Inferior parietal cortex (tissue), 1 donor: ENCODE data around the gene LGR4.
A peak's percentile ranks its signal among the peaks of the same experiment; 100 is the strongest.

Experiments used
- DNase-seq: peaks from one replicate; pipeline ENCODE4 v3.0.0-alpha.2; 2016; ENCODE audit errors: extremely low spot score

LGR4 gene

DNA sequence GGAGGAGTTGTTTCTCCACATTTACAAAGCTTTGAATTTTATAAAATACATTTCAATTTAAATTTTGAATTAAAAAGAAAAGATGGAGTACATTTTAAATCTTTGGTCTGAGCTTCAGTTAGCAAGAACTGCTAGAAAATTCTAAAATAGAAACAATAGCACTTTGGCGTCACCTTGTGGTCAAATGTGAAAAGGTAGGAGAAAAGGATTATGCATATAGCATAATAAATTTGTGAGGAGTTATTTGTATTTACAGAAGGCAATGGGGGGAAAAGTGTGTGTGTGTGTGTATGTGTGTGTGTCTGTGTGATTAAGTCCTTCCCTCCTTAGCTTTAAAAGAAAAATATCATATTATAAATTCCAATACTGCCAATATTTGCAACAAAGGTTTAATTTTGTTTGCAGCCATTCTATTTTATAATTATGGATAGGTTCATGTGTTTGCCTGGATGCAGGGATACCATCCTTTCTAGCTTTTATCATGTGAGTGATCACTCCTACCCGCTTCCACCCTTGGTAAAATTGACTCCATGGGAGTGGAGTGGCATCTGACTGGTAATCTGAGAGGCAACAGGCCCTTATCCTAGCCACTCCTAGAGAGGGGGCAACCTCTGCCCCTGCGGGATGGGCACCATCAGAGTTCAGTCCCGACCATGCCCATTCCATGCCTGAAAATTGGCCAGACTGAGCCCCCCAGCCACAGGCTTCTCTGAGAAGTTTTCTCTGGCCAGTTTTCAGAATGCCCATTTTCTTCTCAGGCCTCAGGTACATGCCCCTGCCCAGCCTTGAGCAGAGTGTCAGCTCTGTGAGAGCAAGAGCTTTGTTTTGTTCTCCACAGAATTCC is 13.6 kb upstream of the LGR4 start:
- peak; percentile 92 for DNase-seq

DNA sequence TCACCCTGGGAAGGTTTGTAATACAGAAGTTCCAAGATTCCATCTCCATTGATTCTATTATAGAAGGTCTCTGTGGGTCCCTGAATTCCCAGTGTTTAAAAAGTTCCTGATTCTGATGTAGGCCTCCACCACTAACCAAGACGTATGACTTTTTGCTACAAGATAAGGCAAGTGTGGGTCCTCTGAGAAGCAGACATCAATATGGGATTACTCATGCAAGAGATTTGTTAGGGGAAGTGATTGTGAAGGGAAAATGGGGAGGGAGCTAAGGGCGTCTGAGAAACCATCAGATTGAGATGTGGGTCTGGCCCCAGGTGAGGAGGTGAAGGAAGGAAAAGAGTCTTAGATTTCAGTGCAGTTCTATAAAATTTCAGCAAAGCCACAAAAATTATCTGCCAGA is 10.2 kb upstream of the LGR4 start:
- DNase-seq = no peak

DNA sequence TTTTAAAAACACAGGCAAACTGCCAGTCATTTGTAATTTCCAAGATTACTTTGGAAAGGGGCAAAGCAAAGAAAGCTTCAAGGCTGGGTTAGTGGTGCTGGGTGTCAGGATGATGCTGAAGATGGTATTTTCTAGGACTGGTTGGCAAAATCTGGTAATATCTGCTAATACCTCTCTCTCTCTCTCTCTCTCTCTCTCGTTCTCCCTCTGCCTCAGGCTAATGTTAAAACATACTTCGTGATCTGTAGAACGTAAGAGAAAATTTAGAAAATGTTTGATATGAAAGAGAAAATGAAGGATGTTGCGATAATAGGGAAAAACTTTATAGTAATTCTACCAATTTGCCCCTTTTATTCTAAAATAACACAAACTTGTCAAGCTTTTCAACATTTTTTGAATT is 9.4 kb upstream of the LGR4 start:
- no peak for DNase-seq

DNA sequence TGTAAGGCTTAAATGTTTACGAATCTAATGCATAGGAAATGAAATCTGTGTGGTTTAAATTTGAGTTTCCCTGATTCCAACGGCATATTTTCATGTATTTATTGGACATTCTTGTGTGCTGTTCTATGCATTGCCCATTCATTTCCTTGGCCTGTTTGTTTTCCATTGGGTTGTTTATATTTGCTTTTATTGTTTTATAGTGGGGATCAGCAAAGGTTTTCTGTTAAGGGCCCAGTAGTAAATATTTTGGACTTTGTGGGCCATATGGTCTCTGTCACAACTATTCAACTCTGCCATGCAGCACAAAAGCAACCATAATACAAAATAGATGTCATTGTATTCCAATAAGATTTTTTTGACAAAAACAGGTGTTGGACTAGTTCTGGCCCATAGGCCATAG is 5.2 kb upstream of the LGR4 start:
- no peak for DNase-seq

DNA sequence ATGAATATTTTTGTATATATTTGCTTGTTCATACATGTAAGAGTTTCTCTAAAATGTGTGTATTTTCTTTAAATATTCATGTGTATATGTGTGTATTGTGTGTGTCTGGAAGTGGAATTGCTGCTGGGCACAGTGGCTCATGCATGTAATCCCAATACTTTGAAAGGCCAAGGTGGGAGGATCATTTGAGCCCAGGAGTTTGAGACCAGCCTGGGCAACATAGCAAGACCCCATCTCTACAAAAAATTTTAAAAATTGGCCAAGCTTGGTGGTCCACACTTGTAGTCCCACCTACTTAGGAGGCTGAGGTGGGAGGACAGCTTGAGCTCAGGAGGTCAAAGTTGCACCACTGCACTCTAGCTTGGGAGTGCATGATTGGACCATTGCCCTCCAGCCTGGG is 4.7 kb upstream of the LGR4 start:
- DNase-seq = no peak

DNA sequence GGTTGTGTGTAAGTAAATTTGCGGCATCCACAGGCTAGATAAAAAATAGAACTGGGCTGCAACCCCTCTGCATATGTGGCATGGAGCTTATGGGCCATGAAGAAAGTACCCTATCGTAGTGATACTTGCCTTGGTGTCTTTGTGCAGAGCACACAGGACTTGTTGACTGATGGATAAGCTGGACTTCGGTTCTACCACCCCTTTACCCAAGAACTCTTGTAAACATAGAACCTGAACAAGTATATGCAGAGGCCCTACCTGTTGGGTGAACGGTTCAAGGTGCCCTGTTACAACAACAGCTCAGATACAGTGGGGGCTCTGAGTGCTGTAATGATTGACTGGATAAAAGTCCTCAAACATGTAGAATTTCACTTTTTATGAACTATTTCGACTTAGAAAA is 3.0 kb upstream of the LGR4 start:
- no peak for DNase-seq

DNA sequence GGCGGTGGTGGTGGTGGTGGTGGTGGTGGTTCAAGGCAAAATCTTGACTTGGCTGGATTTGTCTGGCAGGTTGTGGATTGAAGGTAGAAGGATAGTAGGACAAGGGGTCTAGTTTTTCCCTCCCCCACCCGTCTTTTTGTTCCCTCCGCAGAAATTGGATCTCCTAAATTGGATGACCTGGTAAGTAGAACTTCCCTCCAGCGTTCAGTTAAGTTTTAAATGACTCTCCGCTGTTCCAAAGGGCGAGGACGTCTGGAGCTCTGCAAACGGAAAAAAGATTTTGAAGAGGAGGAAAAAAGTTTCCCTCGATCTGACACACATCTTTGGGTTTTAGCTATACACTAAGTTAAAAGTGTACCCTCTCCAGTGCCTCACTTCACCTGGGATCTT is 422 bp upstream of the LGR4 start:
- DNase-seq = no peak

DNA sequence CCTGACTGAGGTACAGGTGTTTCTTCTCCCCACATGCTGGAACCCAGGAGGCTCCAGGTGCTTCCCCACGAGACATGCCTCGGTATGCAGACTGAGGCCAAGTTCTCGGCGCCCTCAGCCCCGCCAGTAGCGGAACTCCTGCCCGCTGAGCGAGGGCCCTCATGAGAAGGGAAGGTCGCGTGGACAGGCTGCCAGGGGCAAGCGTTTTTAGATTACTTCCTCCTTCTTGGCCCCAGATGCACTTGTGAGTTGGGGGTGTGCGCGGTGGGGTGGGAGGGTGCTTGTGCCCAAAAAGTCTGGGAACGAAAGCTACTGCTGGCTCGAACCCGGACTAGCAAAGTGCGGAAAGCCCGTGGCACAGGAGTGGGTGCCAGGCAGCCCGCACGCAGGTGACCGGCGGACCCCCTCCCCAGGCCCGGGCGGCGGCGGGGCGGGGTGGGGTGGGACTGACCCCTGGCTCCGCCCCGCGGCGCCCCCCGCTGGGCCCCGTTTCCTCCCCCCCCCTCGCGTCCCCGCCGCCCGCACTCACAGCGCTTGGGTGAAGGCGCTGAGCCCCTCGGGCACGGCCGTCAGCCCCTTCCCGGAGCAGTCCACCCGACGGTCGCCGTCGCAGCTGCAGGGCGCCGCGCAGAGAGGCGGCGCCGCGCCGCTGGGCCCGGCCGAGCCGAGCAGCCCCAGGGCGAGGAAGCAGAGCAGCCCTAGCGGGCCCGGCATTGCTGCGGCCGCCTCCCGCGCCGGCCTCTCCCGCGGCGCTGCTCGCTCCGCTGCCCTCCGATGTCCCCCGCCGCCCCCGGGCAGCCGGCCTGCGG is 797 bp downstream of the LGR4 start:
- DNase-seq = no peak

DNA sequence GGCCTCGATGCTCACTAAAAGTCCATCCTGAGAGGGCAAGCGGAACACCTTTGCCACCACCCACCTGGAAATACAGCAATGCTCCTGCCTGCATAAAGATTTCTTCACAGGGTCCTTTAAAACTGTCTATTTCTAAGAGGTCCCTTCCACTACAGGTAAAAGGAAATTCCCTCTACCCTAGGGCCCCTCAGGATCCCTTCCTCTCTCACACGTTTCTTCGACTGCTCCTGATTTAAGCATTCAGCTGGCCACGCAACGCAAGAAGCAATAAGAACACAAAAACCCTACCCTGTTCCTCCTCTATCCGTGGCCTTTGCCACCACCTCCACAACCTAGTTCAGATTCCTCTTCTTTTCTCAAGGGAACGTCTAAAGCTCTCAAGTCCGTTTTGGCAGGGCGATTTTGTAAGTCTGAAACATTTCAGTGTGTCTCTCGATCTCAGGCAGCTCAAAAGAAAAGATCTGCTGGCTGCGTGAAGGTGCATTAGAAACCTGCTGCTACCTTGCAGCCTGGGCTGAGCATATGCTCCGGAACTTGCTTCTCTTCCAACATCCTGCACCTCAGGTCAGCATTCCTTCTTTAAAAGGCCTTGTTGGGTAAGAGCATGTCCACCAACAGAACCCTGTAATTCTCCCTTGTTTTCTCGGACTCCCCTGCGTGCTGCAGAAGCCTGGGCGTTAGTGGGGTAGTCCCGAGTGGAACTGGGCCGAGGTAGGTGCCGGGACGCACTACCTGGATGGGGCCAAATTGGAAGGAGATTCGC is 1.6 kb downstream of the LGR4 start:
- DNase-seq = no peak

DNA sequence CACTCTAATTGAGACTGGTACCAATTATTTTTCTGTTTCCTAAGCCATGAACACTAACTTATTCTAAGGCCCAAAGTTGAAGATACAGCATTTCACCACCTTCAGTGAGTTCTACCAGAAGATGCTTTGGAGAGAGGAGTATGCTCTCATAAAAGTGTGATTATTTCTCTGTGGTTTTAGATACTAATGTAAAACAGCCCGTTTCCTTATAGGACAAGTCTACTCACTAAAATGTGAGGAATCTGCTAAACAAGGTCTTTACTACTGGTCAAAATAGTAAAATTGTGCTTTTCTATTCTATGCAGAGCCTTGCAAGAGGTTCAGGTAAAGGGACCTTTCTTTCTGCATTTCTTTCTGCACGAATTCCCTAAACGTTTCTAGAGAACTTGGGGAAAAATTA is 2.4 kb downstream of the LGR4 start:
- no peak for DNase-seq

DNA sequence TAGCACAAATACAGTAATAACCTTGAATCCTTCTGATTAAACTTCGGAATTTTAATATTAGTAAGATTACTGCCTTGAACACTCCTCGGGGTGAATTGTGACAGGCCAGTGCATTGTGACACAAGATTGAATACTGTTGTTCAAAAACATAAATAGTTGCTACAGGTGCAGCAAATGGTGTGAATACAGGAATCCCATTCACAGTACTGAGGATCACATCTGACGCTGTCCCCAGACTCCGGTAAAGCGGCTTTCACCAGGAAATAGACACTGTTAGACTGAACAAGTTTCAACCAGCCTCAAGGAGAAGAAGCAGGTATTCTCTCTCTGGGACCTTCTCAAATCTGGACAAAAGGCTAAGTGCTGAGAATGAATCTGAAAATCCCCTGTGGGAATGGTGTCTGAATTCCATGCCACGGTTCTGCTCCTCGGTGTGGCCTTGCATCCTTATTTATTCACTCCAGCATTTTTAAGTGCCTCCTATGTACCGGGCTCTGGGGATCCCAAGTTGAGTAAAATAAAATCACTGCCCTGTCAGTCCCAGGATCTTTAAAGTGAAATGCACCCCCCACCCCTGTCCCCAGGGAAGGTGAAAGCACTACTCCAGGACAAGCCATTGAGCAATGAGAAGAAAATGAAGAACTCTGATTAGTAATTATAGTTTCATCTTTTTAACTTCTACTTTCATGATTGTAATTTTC is 3.4 kb downstream of the LGR4 start:
- DNase-seq = no peak

DNA sequence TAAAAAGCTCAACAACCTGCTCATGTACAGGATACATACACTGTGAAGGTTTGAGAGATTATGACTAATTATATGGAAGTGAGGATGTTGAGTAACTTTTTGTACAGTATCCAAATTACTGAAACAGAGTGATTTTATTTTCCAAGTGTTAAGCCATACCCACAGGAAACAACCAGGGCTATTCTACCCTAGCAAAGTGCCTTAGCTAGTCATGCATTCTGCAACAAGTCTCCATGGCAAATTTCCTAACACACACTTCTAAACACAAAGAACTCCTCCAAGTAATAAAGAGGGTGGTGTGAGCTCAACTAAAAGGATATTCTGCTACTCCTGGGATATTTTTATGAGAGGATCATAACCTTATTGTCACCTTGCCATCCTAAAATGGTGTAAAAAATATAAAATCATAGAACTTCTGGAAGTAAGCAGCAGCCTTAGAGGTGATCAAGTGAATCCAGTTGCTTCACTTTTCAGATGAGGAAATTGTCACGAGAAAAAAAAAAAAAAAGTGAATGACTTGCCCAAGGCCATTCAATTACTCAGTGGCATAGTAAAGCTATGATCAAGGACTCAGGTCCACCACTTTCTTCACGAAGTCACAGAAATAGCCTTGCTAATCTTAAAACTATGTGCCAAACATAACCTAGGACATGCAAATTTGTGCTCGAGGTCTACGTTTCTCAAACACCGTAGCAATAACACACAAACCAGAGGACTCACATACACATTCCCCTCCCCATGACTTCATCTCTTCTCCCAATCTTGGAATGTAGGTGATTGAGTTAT is 4.2 kb downstream of the LGR4 start:
- no peak for DNase-seq

DNA sequence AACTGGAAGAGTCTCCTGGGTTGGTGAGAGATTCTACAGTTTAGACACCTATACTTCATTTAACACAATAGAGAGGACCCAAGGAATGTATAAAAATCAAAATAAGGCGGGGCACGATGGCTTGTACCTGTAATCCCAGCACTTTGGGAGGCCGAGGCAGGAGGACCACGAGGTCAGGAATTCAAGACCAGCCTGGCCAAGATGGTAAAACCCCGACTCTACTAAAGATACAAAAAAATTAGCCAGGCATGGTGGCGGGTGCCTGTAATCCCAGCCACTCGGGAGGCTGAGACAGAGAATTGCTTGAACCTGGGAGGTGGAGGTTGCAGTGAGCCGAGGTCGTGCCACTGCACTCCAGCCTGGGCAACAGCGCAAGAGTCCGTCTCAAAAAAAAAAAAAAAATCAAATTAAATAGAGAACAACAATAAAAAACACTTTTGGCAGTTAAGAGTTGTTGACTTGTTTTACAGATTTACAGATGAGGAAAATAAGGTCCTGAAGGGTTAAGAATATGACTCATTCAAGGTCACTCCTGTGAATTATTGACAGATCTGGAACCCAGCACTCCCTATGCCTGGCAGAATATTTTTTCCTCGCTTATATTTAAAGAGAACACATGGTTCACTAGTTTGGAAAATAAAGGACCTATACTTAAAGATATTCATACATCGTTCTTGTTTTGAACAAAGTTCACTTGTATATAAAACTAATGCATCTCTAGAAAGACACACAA is 5.2 kb downstream of the LGR4 start:
- no peak for DNase-seq

DNA sequence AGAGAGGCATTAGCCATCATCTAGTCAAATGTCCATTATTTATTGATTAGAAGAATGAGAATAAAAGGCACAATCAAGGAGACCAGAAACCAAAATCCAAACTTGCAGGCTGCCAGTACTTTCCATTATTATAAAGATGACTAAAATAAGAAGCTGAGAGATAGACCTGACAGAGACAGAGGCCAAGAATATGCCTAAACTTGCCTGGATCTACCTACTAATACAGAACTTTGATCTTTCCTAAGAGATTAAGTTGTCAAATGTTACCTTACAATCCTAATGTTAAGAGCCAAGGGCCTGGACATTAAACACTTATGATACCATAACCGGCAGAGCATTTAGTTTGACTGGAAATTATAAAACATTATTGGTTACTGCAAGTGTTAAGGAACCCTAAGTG is 6.2 kb downstream of the LGR4 start:
- no peak for DNase-seq

DNA sequence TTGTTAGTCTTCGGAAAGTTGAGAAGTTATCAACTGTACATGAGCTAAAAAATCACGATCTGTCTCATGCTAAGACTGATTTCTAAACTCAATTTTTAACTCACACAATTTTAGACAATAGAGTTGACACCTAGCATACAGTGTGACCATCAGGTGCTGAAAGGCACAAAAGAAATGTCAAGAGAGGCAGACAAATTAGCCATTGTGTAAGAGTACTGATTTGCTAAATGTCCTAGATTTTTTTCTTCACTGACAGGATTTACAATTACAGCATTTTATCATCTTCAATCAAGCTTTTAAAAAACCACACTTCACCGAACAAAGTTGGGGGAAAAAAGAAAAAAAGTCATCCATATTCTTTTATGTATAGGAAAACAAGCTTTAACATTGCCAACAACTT is 7.0 kb downstream of the LGR4 start:
- no peak for DNase-seq

DNA sequence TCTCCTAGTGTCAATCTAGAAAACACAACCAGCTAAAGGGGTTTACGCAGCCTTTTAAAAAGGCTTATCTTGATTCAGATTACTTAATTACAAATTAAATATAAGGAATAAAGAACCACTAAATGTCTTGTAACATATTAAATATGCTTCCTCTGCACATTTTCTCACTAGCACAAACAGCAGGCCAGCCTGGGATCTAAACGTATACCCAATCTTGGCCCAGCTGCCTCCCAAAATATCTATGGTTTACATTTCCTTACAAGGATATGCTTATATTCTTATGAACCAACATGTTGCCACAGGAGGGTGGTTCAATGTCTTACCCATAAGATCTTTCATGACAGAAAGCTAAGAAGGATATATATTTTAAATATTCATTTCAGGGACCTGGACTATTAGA is 7.7 kb downstream of the LGR4 start:
- no peak for DNase-seq

DNA sequence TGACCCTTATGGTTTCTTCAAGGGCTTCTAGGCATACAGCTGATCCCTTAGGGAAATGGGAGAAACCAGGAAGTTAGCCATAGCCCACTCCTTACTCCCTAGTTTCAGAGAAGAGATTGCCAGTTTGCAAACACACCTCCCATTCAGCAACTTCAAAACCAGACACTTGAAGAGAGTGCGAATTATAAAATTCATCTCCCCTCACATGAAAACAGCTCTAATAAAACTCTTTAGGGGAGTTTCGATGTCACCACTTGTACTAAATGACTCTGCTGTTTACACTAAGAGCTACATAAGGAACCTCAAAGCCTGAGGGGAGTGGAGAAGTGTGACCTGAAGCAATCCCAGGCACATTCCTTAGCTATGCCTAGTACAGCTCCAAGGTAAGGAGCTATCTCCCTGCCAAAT is 8.3 kb downstream of the LGR4 start:
- DNase-seq = no peak

DNA sequence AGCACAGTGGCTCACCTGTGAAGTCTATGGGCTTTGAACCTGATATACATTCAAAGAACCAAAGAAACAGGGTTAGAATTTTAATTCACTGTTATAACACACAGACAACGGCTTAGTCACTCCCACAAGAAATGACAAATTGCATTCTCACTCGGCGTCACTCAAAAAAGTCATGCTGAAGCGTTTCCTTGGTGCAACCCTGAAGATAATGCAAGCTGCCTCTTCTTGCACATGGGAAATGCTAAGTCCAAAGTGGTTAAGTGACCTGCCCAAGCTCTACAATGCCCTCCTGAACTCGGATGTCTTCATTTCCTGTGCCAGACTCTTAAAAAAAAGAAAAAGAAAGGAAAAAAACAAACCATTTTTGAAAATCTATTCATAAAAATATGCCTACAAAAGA is 10.0 kb downstream of the LGR4 start:
- DNase-seq = no peak

DNA sequence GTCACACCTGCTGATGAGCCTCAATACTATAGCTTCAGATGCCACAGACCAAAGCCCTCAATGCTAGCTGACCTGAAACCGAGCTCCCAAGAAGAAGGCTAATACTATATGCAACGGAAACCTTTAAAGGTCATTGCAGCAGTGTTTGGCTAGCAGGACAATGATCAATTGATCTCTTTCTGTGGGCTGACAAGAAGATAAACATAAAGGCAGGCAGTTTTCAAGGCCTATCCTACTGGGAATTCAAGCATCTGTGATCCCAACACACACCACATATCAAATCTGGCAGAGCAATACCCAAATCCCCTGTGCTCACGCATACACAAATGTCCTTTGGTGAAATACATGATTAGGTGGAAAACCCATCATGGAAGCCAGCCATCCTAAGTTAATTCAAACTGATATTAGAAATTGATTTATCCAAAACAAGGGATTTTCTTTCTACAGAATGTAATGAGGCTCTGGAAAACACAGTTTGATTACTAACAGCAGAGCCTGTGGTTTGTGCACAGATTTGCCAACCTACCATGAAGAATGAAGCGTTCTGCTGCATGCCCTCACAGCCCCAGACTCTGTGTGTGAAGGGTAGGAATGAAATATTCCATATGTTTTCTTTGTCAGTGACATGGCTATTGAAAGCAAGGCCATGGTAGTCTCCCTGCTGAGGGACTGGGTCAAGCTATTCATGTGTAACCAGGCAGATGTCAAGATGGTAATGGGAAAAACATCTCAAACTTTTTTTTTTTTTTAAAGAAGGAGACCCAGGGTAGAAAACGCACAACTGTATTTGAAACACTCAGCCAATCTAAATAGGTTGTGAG is 12.2 kb downstream of the LGR4 start:
- DNase-seq = no peak

DNA sequence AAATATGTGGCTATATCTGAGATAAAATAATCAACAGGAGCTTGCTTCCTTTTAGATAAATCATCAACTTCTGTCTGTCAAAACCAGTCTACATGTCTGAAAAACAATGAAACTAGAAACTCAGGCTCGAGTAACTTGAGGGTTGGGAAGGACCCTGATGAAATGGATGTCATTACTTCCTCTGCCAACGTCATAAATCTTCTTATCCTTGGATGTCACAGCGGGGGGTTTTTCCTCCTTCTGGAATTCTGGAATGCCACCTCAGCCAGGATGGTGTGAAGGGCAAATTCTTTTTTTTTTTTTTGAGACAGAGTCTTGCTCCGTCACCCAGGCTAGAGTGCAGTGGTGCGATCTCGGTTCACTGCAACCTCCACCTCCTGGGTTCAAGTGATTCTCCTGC is 13.4 kb downstream of the LGR4 start:
- DNase-seq = no peak
